Skeletal muscle tissue (tissue), 4 donors: ENCODE data around the gene FLOT1. TPM values are rescaled to one million over a fixed set of nuclear protein-coding genes. Genes with fewer than 3 reads are reported as not detected.

ENCODE experiments used
- H3K27ac ChIP-seq: one replicate; pipeline ENCODE4 v1.7.0; 2013; ENCODE audit warnings: mild to moderate bottlenecking, low read depth, low read length, inconsistent platforms
- H3K27me3 ChIP-seq, 3 donors: one replicate each; pipeline ENCODE4 v1.7.0; 2013; ENCODE audit warnings: low read length in 3 of 3; ENCODE audit not compliant: control insufficient read depth in 3 of 3, insufficient read depth in 3 of 3
- H3K36me3 ChIP-seq, 3 donors: one replicate each; pipeline ENCODE4 v1.7.0; 2013; ENCODE audit warnings: low read length in 3 of 3; ENCODE audit not compliant: control insufficient read depth in 3 of 3, insufficient read depth in 3 of 3
- H3K4me1 ChIP-seq, 3 donors: one replicate each; pipeline ENCODE4 v1.7.0; 2013; ENCODE audit warnings: low read length in 3 of 3, mild to moderate bottlenecking in 3 of 3; ENCODE audit not compliant: control insufficient read depth in 3 of 3, insufficient read depth in 3 of 3
- H3K4me3 ChIP-seq, 3 donors: one replicate each; pipeline ENCODE4 v1.7.0; 2013; ENCODE audit warnings: low read length in 3 of 3
- H3K9ac ChIP-seq, 3 donors: one replicate each; pipeline ENCODE4 v1.7.0; 2013; ENCODE audit warnings: low read length in 3 of 3, mild to moderate bottlenecking in 3 of 3, moderate library complexity in 2 of 3, low read depth in 1 of 3
- H3K9me3 ChIP-seq, 3 donors: one replicate each; pipeline ENCODE4 v1.7.0; 2013; ENCODE audit warnings: low read length in 3 of 3; ENCODE audit not compliant: control insufficient read depth in 3 of 3
- total RNA-seq: library from RNA; depleted of rRNA; stranded (reverse); fragments of >200 nt; gene quantifications from one replicate; pipeline ENCODE4 v1.2.3, GENCODE V29; 2014
- donor health status: Osteomylitis.

FLOT1 gene
- total RNA-seq, 1 donor from 2014 or later, result 44.9 TPM

DNA sequence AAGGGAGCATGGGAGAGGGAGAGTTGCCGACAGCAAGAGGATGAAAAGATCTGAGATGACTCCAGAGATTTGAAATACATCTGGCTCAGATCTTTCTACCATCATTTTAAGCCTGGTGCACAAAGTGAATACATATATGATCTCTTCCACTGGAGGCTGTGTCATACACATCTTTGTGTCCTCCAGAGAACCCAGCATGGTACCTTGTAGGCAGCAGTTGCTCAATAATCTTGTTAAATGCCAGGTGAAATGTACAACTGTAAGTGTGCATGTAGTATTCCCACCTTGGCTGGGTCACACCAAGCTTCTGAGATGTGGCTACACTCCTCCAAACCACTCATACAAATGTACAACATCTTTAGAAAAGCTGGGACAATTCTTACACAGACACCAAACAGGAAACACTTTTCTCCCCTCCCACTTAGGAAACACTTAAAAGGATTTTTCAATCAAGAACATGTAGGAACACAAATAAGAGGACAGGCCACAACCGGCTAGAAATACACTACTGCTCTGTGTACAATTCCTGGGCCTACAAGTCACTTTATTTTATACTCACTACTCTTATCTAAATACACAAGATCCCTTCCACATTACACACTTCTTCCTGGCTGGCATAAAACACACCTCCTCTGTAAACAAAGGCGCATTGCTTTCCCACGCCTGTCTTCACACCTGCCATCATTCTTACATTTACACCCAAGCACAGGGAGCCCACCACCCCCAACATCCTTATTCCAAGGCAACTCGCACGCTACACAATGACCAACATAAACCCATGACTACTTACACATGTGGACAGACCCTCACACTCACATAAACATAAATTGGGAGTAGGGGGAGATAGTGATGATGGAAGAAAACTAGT lies 5.6 kb upstream of the FLOT1 start:
- H3K9me3 ChIP-seq, result no peaks in the 10 kb centered on the region
- H3K4me1 ChIP-seq, result peaks cover 27 to 35% (median 28%) of the 10 kb centered on the region in 3 donors
- peak overlapping the region; percentile 28 for H3K27ac ChIP-seq
- H3K27me3 ChIP-seq, result no peaks in the 10 kb centered on the region
- no peaks in the 10 kb centered on the region for H3K36me3 ChIP-seq
- H3K4me3 ChIP-seq, result no peak overlapping the region
- no peak overlapping the region for H3K9ac ChIP-seq

DNA sequence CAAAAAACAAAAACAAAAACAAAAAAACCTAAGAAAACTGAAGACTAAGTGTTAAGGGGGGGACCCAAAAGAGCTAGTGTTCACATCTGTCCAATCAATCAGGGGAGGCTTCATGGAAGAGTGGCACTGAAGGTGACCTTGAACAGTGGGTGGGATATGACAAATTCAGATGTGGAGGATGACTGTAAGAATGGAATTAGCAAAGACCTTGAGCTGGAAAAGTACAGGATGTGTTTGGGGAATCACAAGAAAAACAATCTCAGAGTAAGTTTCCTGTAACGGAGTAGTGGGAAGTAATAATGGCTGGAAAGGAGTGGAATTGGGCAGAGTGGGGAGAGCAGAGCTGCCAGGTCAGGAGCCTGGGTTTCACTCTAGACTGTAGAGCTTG lies 4.8 kb upstream of the FLOT1 start:
- no peak overlapping the region for H3K4me3 ChIP-seq
- H3K4me1 ChIP-seq, result peaks cover 21 to 29% (median 22%) of the 10 kb centered on the region in 3 donors
- peaks cover 0 to under 1% (median 0%) of the 10 kb centered on the region in 3 donors for H3K36me3 ChIP-seq
- H3K27me3 ChIP-seq, result no peaks in the 10 kb centered on the region
- no peak overlapping the region for H3K9ac ChIP-seq
- H3K9me3 ChIP-seq, result no peaks in the 10 kb centered on the region
- peak overlapping the region; percentile 28 for H3K27ac ChIP-seq

DNA sequence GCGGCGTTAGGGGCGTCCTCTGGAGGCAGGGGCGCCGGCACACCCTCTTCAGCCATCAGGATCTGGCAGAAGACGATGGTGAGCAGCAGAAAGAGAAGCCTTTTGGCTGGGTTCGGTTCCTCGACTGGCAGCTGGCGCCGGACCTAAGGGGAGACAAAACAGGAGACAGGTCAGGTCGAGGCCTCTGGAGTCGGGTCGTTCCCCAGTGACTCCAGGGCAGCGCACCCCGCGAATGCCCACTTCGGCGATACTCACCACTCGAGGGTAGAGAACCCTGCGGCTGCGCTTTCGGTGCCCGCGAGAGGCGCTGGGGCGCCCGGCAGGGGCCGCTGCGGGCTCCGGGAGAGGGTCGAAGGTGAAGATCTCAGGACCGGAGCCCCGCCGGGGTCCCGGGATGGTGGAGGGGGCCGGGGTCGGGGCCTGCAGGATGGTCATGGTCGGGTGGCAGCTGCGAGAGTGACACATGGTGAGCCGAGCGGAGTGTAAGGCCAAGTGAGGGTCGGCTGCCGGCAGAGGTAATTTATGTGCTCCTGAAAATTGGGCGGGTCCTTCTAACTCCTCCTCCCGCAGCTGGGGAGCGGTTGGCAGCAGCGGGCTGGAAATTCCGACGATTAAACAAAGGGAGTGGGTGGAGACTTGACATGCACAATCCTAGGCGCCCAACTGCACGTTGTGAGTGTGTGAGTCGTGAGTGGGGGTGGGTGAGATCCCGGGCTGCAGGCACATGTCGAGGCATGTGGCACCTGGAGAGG lies 1.7 kb upstream of the FLOT1 start, which contains the start of gene IER3:
Gene IER3, minus strand, starts transcription at position 494 of the 752 bp plus-strand sequence. Its CDS starts 29 bp downstream, at position 465.
- H3K4me1 ChIP-seq, result peaks cover 30 to 39% (median 31%) of the 10 kb centered on the region in 3 donors
- H3K9me3 ChIP-seq, result no peaks in the 10 kb centered on the region
- peak within 1 kb of the TSS; percentile 91 to 95 (median 94) for H3K9ac ChIP-seq
- H3K36me3 ChIP-seq, result peaks cover 21 to 26% (median 25%) of the 10 kb centered on the region in 3 donors
- no peaks in the 10 kb centered on the region for H3K27me3 ChIP-seq
- H3K4me3 ChIP-seq, result peak within 1 kb of the TSS; percentile 84 to 94 (median 85)
- peak within 1 kb of the TSS; percentile 93 for H3K27ac ChIP-seq

DNA sequence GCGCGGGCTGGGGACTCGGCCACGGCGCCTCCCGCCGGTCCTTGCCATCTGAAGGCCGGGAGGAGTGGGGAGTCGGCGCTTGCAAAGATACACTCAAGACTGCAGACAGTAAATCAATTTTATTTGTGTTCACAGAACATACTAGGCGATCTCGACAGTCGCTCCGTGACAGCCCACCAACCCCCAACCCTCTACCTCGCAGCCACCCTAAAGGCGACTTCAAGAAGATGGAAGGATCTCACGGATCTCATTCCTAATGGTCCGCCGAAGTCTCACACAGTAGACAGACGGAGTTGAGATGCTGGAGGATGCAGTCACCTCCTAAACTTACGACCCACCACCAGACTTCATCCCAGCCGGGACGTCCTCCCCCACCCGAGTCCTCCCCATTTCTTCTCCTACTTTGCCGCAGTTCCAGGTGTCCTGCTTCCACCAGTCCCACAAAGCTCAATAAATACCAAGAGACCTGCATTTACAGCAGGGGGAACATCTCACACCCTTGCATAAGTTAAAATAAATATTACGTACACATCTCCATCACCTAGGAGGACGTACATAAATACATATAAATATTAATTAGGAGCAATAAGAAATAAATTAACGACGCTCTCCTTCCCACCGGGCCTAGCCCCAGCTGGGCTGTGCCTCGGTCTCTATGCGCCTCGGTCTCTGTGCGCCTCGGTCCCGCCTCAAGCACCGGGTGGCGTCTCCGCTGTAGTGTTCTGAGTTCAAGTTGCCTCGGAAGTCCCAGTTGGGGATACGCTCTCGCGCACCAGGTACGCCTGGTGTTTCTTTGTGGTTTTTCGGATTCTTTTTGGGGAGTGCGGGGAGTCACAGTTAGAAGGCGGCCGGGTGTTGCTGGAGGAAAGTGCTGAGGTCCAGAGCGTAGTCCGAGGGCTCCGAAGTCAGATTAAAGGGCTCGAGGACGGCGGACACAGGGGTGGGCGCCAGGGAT lies 889 bp upstream of the FLOT1 start:
- peak overlapping the region; percentile 91 to 95 (median 94) for H3K9ac ChIP-seq
- H3K36me3 ChIP-seq, result peaks cover 29 to 34% (median 34%) of the 10 kb centered on the region in 3 donors
- peak overlapping the region; percentile 84 to 94 (median 85) for H3K4me3 ChIP-seq
- H3K9me3 ChIP-seq, result no peaks in the 10 kb centered on the region
- H3K4me1 ChIP-seq, result peaks cover 30 to 39% (median 31%) of the 10 kb centered on the region in 3 donors
- peak overlapping the region; percentile 93 for H3K27ac ChIP-seq
- H3K27me3 ChIP-seq, result no peaks in the 10 kb centered on the region

DNA sequence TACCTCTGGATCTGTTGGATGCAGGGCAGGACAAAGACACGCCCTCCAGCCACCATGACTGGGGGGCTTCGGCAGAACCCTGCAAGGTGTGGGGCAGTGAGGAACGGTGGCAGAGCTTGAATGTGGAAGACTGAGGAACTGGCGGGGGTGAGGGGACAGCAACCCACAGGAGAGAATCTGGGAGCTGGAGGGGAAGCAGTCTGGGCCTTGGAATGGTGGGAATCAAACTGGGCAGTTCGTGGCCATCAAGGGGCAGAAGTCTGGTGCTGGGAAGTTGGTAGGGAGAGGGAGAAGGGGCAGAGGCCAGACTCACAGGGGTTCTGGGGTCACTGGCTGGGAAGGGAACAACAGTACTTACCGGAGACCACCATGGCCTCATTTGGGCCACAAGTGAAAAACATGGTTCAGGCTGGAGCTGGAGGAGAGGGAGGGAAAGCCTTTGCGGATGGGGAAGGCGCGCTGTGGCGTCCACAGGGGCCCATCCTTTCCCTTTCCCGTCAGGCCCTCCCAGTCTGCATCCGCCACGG lies 635 bp downstream of the FLOT1 start:
- H3K36me3 ChIP-seq, result peaks cover 38 to 48% (median 44%) of the 10 kb centered on the region in 3 donors
- no peaks in the 10 kb centered on the region for H3K27me3 ChIP-seq
- no peaks in the 10 kb centered on the region for H3K9me3 ChIP-seq
- peaks cover 31 to 47% (median 33%) of the 10 kb centered on the region in 3 donors for H3K4me1 ChIP-seq
- peak overlapping the region; percentile 87 to 95 (median 91) for H3K9ac ChIP-seq
- peak overlapping the region; percentile 93 for H3K27ac ChIP-seq
- peak overlapping the region; percentile 85 to 94 (median 89) for H3K4me3 ChIP-seq

DNA sequence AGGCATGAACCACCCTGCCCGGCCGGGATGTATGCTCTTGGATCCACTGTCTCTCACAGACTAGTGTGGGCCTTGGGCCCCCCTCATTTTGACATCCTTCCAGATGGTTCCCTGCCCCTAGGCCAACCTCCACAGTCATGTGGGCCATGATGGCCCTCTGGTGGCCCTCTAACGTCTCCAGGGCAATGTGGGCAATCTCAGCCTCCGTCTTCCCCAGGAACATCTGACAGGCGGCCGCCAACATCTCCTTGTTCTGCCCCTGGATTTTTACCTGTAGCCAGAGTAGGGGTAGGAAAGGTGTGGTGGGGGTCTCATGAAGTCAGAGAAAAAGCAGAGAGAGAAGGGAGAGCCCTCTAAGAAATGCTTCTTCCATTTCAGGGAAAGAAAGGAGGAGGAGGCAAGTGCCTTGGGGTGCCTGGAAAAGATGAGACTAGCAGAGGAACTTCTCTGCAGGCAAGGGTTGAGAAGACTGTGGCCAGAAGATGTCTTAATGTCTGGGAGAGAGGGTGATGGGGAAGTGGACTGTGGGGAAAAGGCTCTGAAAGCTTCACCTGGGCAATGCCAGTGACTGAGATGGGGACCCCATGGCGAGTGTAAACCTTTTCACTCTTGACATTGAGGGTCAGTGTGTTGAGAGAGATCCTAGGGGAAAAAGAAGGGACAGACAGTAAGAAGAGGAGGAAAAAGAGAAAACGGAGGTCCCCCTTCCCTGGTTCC lies 1.3 kb downstream of the FLOT1 start:
- peak overlapping the region; percentile 93 for H3K27ac ChIP-seq
- H3K9me3 ChIP-seq, result no peaks in the 10 kb centered on the region
- peak overlapping the region; percentile 85 to 94 (median 89) for H3K4me3 ChIP-seq
- H3K9ac ChIP-seq, result peak overlapping the region; percentile 87 to 95 (median 91)
- peaks cover 31 to 47% (median 34%) of the 10 kb centered on the region in 3 donors for H3K4me1 ChIP-seq
- H3K27me3 ChIP-seq, result no peaks in the 10 kb centered on the region
- H3K36me3 ChIP-seq, result peaks cover 39 to 50% (median 46%) of the 10 kb centered on the region in 3 donors

DNA sequence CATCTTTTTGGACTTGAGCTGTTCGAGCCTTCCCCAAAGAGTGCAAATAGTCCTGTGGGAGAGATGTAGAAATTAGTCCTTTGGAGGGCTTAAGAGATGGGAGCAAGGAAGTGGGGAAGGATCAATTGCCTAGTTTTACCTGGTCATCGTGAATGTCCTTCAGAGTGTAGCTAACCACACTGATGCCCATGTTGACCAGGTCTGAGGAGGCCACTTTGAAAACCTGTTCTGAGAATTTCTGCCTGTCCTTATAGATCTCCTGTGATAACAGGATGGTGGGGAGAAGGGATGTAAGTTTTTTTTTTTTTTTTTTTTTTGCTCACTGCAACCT lies 2.0 kb downstream of the FLOT1 start:
- Histone ChIP-seq H3K27ac (peak overlapping the region; percentile 93), H3K9ac (no peak overlapping the region), H3K4me1 (peaks cover 31 to 47% (median 34%) of the 10 kb centered on the region in 3 donors), H3K27me3 (no peaks in the 10 kb centered on the region), H3K36me3 (peaks cover 44 to 57% (median 53%) of the 10 kb centered on the region in 3 donors), H3K9me3 (no peaks in the 10 kb centered on the region), H3K4me3 (no peak overlapping the region)

DNA sequence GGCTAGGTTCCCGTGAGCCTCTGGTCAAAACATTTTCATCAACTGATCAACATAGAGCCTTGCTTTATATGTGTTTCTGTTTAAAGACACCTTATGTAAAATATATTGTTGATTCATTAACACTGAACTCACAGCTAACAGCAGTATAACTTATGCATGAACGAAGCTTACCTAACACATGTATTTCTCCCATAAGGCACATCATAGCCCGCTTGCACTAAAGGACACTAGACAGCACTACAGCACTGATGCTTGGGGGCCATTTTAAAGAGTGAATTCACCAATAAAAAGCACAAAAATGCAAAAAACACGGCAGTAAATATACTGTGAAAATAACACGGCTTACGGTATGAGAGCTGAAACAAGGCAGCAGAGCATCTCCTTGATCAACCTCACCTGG lies 4.0 kb downstream of the FLOT1 start:
- H3K27ac ChIP-seq, result no peak overlapping the region

More for the DNA sequence above, 4.0 kb downstream of the FLOT1 start:
- Histone ChIP-seq H3K4me3 (no peak overlapping the region), H3K4me1 (peaks cover 24 to 35% (median 28%) of the 10 kb centered on the region in 3 donors), H3K9me3 (no peaks in the 10 kb centered on the region), H3K27me3 (no peaks in the 10 kb centered on the region), H3K36me3 (peaks cover 55 to 68% (median 61%) of the 10 kb centered on the region in 3 donors), H3K9ac (no peak overlapping the region)
